GM12865 (cell line): Measurements from ENCODE around the gene MRPS2.
"Not testable (repeated sequence)": the region's sequence is repeated elsewhere in the genome, so short reads cannot be mapped to it uniquely, and the experiment has no call there.

Source experiments
- DNase-seq: peaks from one replicate; pipeline ENCODE4 v3.0.0; 2010; ENCODE audit warnings: low read depth
- H3K4me3 ChIP-seq: 2 replicates; pipeline ENCODE4 v1.5.1; 2011; ENCODE audit warnings: mild to moderate bottlenecking, low read depth, low read length, control low read depth
- CTCF ChIP-seq: IDR thresholded peaks from 2 replicates; pipeline ENCODE4 v1.5.1; 2011; ENCODE audit warnings: low read length, control low read depth, low read depth, inconsistent platforms; ENCODE audit not compliant: insufficient read depth; ENCODE audit errors: missing control alignments

MRPS2 gene

GRCh38 chr9:135524130-135524861 lies 23.8 kb downstream of the MRPS2 start:
- TF ChIP-seq CTCF: no peak
- no peak overlapping the region for H3K4me3 ChIP-seq
- no peak for DNase-seq

- no peak for TF ChIP-seq CTCF
- H3K4me3 ChIP-seq: no peak overlapping the region
- DNase-seq: no peak
Measured at GRCh38 chr9:135525241-135526088, 25.0 kb downstream of the MRPS2 start.

GRCh38 chr9:135526089-135526729 lies 25.7 kb downstream of the MRPS2 start:
- H3K4me3 ChIP-seq: no peak overlapping the region
- no peak for DNase-seq
- no peak for TF ChIP-seq CTCF

GRCh38 chr9:135526730-135527571 lies 26.5 kb downstream of the MRPS2 start:
- DNase-seq: no peak
- TF ChIP-seq CTCF: no peak

GRCh38 chr9:135528842-135529435 lies 28.5 kb downstream of the MRPS2 start:
- not testable (repeated sequence) for DNase-seq, H3K4me3 ChIP-seq

More at GRCh38 chr9:135526730-135527571, 26.5 kb downstream of the MRPS2 start:
- H3K4me3 ChIP-seq: no peak overlapping the region

- no peak for DNase-seq
- TF ChIP-seq CTCF: no peak
- H3K4me3 ChIP-seq: no peak overlapping the region
Measured at GRCh38 chr9:135530146-135530545, 29.7 kb downstream of the MRPS2 start.
